Measurements from ENCODE around the gene MPP1.

The MPP1 gene

DNA sequence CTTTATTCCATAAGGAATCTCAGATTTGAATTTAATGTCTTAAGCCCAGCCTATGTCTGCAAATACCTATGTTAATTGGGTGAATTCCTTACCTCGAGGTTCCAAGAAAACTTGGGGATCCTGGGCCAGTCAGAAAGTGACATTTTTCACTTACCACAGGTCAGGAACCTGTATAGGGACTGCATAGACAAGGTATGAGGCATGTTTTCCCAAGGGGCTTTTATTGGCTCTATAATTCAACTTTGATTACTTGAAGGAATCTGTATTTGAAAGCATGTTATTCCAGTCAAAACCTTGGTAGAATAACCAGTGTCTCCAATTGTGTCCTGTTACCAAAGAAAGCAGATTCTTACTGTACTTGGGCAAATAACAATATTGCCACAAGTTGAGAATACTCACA lies 8.5 kb upstream of the MPP1 start:
- in situ Hi-C loops (cut with HindIII; ENCODE audit: low sequenced_read_pairs) = no loop called here

DNA sequence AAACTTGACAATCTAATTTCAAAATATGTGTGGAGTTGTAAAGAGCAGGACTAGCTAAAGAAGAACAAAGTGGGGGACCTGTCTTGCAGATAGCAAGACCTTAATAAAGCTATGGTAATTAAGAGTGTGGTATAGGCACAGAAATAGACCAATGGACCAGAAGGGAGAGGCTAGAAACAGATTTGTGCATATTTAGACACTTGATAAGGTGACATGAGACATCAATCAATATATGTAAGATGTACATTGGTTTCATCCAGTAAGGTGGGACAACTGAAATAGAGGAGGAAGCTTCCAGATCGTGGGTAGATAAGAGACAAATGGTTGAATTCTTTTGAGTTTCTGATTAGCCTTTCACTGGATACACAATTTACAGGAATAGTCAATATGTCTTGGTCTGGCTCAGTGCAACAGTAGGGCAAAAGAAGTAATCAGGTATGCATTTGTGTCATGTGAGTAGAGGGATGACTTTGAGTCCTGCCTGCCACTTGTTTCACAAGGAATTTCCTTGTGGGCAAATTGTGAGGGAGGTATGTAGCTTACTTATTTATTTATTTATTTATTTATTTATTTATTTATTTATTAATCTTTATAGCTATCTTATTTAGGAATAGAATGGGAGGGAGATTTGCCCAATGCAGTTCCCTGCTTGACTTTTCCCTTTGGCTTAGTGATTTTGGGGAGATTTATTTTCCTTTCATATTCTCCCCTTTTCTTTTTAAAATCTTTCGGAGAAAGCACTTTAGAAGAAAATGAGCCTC lies 7.2 kb upstream of the MPP1 start:
- in situ Hi-C loops (cut with HindIII; ENCODE audit: low sequenced_read_pairs) = no loop called here

DNA sequence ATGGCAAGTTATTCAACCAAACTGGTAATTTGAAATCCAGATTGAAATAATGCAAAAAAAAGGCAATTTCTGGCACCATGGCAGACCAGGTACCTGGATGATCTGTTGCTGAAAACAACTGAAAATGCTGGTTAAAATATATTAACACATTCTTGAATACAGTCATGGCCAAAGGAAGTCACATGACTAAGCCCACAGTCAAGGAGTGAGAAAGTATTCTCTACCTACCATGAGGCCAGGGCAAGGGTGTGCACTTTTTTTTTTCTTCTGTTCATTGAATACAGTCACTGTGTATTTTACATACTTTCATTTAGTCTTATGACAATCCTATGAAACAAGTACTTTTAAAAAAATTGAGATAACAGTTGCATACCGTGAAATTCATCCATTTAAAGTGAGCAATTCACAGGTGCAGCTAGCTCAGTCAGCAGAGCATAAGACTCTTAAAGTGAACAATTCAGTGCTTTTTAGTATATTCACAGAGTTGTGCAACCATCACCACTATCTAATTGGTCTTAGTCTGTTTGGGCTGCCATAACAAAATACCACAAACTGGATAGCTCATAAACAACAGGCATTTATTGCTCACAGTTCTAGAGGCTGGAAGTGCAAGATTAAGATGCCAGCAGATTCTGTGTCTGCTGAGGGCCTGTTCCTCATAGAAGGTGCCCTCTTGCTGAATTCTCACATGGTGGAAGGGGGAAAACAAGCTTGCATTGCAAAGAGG lies 4.8 kb upstream of the MPP1 start:
- in situ Hi-C loops (cut with HindIII; ENCODE audit: low sequenced_read_pairs) = no loop called here

DNA sequence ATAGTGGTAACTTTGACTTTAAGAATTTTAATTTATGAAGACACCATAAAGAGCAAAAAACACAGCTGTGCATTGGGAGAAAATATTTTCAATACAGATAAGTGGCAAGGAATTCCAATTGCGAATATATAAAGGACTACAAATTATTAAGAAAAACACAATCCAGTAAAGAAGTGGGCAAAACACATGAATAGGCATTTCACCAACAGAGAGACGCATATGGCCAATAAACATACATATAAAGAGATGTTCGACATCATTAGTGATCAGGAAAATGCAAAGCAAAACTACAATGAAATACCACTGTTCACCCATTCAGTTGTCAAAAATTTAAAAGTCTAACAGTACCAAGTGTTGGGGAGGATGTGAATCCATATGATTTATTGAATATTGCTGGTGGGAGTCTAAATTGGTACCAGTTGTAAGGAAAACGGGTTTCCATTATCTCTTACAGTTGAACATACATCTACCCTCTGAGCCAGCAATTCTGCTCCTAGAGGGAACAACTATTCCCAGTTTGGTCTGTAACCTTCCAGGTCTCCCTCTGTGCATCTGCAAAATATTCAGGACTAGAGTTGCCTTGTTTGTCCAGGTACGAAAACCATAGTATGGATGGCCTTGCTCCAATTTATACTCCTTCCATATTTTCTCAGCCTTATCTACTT lies 1.7 kb upstream of the MPP1 start:
- in situ Hi-C loops (cut with HindIII; ENCODE audit: low sequenced_read_pairs) = no loop called here

DNA sequence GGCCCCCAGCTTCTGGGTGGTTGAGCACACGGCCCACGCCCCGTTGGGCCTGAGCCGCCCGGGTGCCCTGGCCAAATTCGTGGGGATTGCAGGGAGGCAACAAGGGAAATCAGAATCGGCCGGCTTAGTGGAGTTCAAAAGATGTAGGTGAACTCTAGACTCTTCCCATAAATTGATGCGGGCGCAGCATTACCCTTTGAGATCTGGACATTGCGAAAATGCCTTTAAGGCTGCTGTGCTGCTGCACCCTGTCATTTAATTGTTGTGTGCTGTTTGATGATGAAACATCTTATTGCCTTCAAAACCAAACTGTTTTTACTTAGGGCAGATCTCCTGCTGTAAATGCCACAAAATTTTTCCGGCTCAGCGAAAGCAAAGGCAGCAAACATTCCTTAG lies 409 bp upstream of the MPP1 start:
- in situ Hi-C loops (cut with HindIII; ENCODE audit: low sequenced_read_pairs) = no loop called here

DNA sequence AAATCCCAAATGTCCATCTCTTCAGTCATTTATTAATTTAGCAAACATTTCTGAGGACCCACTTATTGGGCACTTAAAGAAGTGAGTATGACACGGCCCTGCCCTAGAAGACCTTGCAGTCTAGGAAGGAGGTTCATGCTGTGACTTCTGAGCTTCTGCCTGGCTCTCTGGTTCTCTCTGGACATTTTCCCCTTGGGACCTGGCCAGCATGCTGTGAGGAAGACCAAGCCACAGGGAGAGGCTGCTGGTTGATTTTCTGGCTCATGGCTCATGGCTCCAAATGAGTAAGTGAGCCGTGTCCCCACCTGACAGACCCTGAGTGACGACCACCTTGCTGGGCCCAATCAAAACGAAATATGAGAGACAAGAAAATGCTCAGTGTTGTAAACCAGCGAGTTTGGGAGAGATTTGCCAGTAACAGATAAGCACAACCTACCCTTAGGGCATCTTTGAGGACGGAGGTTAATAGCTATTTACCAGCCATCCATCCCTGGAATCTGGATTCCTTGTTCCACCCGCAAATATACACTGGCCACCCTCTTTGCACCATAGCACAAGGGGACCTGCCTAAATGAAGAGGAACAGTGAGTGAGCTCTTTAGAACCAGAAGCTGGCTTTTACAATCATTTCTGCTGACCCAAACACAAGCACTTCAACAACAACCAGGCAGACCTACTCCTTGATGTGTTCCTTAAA lies 876 bp downstream of the MPP1 start:
- in situ Hi-C loops (cut with HindIII; ENCODE audit: low sequenced_read_pairs) = no loop called here

DNA sequence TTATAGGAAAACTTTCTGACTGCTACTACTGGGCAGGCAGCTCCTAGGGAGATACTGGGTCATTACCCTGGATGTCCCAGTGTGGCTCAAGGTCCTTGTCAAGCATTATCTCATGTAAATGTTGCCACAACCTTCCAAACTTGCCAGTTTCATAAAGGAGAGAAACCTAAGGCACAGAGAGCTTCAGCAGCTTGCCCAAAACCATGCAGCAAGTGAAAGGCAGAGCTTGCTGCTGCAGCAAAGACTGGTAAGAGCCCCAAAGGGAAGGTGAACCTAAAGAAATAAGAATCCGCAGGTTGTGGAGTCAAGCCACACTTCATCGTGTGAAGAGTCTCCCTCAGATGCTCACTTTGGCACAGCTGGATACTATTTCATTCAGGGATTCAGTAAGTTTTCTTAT lies 2.3 kb downstream of the MPP1 start:
- in situ Hi-C loops (cut with HindIII; ENCODE audit: low sequenced_read_pairs) = no loop called here

DNA sequence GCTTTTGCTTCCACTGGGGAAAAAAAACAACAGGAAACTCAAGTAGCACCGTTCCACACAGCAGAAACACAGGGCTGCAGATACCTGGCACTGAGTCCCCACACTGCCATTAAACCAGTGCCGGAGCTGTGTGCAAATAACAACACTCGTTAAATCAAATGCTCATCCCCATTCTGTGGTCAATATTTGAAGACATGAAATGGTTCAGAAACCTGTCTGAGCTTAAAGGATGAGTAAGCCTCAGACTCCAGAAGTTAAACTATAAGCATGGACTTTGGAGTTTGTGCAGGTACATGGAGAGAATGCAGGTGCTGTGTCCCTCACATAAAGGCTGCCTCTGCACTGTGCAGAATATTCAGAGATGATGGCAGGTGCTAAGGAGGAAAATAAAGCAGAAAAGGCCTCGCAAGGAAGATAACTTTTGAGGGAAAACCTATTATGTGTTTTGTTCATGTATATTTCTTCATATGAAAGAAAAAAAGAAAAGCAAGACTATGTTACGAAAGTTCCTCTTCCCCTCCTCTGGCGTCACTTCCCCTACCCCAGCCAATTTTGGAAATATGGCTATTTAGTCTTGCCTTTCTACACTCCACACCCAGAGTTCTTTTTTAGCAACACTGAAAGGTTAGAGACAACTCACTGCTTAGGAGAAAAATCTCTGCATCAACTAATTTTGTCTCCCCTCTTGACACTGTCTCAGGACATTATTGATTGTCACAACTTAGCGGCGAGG lies 4.6 kb downstream of the MPP1 start:
- in situ Hi-C loops (cut with HindIII; ENCODE audit: low sequenced_read_pairs) = no loop called here

DNA sequence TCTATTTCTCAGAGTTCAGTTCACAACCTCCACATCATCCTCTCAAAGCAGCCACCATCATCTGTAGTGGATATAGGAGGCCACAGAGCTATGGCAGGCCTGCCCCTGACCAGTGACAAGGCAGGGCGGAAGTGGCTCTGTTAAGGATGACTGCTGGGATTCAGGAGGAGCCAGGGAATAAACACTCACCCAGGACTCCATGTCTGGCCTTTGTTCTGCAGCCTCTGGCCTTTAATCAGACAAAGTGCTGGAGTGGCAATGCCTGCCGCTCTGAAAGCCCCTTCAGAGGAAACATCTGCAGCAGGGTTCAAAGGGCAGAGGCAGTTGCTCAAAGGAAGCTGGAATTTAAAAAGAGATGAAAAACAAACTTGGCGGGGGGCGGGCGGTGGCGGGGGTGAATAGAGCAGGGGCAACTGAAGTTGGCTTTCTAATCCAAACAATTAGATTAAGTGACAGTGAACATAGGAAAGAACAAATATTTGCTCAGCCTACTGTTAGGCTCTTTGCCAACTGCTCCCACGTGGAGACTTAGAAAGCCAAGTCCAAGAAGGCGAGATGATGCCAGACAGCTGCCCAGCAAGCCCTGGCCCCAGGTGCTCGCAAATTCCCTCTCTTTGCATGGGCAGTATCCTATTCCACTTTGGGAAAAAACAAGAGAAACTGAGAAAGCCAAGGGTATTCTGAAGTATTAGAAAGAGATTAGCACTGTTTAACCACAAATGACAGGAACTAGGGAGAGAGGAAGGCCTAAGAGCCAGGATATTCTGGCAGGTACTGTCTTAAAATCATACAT lies 5.5 kb downstream of the MPP1 start:
- in situ Hi-C loops (cut with HindIII; ENCODE audit: low sequenced_read_pairs) = no loop called here

DNA sequence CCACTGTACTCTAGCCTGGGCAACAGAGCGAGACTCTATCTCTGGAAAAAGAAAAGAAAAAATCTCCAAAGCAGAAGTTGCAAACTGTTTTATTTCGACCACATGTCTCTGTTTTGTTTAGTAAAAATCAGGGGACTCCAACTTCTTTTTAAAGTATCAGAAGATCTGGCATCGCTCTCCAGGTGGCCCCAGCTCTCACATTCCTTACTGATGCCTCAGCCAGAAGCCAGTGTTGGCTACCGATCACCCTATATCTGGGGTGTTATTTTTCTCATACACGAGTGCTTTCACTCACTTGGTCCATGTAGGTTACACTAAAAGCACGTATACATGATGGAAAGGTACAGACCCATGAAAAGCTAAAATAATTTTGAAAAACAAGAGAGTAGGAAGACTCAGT lies 8.3 kb downstream of the MPP1 start:
- in situ Hi-C loops (cut with HindIII; ENCODE audit: low sequenced_read_pairs) = no loop called here

DNA sequence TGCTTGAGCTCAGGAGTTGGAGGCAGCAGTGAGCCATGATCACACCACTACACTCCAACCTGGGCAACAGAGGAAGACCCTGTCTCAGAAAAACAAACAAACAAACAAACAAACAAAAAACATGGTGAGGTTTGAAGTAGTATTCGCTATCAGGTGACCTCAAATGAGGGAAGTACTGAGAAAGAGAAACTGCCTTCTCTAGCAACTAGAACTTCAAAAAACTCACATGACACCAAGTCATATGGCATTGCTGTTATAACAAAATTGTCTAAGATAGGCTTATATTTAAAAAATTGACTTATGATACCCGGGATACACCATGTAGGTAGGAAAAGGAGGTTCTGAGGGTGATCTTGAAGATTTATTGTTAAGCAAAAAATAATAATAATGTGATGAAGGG lies 10.3 kb downstream of the MPP1 start:
- in situ Hi-C loops (cut with HindIII; ENCODE audit: low sequenced_read_pairs) = no loop called here

DNA sequence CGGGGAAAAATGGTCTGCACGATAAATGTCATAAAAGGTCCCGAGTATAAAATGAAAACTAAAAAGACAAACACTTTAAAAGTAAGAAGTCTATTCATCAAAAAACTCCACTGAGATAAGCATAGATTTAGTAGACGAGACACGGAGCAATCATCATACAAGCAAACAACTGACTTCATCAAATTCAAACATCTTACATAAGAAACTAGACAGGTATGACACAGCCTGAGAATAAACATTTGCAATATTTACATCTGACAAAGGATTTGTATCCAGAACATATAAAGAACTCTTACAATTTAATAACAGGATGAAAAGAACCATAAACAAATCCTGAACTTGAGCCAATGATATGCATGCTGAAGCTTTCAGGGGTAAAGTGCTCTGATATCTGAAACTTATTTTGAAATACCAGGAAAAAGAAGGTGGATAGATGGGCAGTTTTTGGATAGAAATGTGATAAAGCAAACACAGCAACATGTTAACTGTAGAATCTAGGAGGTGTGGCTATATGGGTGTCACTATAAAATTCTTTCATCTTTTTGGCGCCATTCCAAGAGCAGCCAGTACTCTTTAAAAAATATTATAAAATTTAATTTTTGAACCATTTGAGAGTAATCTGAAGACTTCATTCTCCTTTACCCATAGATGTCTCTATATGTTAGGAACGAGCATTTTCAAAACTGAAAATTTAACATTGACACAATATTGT lies 12.0 kb downstream of the MPP1 start:
- in situ Hi-C loops (cut with HindIII; ENCODE audit: low sequenced_read_pairs) = no loop called here

DNA sequence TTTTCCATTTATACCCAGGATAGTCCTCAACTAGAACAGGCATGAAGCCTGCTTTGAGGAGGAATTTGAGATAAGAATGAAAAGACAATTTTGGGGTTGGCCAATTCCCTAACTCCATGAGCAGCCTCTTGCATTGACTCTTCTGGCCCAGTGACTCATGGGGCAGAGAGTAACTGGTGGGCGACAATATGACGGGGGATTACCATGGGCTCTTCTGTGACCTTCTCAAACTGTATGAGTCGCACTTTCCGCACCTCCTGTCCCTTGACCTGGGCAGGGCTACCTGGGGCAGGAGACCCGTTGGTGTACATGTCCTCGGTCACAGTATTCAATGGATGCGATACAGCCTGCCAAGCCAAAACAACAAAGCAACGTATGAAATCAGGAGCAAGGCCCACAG lies 13.3 kb downstream of the MPP1 start:
- in situ Hi-C loops (cut with HindIII; ENCODE audit: low sequenced_read_pairs) = no loop called here

DNA sequence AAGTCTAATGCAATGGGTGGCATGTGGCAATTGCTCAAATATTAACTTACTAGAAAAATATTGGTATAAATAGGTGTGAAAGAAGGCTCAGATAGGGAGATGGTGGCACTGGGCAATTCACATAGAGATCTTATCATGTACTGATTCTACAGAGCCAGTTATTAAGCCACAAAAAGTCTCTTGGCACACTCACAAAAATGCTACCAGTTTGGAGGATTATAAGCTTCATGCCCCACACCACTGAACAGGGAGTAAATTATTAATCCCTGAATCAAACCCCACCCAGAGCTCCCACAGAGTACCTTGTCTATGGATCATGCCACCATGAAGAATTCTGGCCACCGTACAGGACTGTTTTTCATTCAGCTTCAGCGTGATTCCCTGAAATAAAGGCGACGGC lies 13.8 kb downstream of the MPP1 start:
- in situ Hi-C loops (cut with HindIII; ENCODE audit: low sequenced_read_pairs) = no loop called here

DNA sequence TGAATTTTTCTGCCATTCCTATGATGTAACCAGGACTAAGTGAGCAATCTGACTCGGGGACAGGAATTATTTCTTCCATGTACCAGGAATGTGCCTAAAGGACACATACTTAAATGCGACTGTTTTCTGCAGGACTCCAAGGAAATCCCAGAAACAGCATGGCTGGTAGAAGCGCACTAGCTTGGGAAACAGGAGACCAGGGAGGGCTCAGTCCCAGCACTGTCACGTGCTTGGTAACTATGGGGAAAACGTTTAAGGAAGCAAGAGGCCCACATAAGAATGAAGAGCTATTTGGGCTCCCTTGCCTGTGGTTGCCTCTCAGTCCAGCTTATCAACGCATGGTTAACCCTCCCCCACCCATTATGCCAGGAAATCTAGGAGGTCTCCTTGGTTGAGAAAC lies 19.6 kb downstream of the MPP1 start:
- in situ Hi-C loops (cut with HindIII; ENCODE audit: low sequenced_read_pairs) = no loop called here

DNA sequence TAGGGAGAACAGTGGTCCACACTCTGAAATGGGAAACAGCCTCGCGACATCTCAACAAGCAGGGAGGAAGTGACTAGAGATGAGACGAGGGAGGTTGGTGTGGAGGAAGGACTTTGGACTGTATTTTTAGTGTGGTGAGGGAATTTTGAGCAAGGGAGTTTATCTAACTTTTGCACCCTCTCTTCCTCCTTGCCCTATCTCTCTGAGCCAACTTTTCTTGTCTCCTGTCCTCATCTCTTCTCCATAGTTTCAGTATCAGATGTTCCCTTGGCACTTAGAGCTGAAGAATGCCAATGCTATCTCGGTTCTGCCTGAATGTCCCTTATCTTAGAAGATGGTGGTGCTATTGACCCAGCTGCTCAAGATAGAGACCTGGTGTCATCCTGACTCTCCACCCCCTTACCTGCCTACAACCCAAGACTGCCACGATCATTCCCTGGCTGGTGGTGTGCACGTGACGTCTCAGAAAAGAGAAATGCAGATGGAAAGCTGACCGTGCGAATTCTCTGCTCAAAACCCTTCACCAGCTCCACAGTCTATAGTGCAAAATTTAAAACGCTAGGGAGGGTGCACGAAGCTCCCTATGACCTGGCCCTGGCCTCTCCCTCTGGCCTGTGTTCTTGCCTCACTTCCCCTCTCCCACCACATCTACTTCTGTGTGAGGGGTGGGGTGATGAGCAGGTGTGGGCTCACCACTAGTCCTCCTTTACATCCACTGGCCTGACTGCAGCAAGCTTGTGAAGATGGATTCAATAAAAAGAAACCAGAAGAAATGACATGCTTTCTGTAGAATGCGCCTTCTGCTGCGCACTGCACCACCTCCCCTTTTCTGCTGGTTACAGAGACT lies 20.9 kb downstream of the MPP1 start:
- in situ Hi-C loops (cut with HindIII; ENCODE audit: low sequenced_read_pairs) = no loop called here

DNA sequence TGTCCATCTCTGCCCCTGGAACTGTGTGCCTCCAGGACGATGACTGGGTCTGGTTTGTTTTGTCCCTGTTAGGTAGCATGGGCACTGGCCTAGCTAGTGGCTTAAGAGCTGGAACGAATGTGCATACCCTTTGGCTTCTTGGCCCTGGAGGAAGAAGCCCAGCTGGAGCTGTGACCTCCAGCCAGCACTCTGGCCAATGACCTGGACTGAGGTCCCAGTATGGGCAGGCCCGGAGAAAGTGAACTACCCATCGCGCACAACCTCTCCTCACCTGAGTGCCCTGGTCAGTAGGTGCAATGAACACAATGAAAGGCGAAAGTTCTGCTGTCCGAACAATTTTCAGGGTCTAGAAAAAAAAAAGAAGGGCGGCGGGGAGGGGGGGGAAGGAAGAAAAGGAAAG lies 24.3 kb downstream of the MPP1 start:
- in situ Hi-C loops (cut with HindIII; ENCODE audit: low sequenced_read_pairs) = no loop called here

DNA sequence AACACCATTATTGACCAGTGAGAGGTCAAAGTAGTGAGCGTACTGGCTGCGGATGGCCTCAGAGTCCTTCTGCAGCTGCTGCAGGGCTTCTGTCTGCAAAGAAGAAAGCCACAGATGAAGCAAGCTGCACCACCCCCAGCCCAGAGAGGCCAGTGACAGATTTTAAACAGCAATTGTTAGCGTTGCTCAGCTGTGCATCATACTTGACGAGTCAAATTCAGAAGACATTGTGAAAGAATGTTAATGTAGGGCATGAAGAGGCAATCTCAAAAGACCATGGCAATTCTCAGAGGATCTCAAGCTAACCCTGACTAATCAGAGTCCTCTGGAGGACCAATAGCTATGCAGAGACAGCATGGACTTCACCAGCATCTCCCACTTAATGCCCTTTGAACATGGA lies 26.0 kb downstream of the MPP1 start:
- in situ Hi-C loops (cut with HindIII; ENCODE audit: low sequenced_read_pairs) = no loop called here

DNA sequence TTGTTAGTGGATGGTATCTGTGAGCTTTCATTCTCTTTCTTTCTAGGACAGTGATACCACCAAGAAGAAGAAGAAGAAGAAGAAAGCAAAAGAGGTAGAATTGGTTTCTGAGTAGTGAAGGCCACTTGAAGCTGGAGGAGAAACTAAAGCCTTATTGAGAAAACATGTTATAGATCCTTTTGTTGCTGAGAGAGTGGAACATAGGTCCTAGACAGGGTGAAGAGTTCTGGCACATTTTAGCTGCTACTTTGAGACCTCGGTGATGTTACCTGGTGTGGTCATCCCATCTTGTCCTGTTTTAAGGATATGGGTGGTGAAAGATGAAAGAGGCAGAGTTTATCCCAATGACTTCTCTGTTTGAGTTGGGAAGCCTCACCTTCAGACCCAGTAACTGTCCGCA lies 28.5 kb downstream of the MPP1 start:
- in situ Hi-C loops (cut with HindIII; ENCODE audit: low sequenced_read_pairs) = no loop called here

Data from DLD1 (cell line).